ENCODE measurements around the gene ZNF385C.

DNA sequence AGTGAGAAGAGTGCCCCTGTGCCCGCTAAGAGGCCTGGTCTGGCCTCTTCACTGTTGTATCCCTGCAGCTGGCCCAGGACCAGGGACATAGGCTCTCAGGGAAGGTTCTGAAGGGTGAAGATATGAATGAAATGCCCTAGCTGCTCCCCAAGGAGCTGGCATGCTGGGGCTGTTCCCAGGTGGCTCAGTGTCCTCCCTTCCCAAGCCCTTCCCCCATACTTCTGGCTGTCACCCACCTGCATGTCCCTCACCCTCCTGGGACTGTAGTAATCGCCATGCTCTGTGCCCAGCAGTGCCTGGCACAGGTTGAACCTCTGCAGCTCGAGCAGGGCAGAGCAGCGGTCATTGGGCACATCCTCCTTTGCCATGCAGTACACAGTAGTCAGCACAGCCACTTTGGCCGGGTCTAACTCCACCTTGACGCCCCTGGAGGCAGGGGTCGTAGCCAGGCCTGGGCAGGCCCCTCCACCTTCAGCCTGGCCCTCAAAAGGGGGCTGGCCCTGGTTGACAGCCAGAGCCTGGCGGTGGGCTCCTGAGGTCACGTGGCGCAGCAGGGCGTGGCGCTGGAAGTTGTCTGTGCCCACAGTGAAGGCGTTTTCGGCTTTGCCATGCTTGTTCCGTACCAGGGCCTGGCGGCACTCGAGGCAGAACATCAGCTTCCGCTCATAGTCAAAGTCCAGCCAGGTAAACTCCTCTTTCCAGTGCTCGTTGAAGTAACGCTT, 55.5 kb downstream of the ZNF385C start:
- TF ChIP-seq, protein P1, sequence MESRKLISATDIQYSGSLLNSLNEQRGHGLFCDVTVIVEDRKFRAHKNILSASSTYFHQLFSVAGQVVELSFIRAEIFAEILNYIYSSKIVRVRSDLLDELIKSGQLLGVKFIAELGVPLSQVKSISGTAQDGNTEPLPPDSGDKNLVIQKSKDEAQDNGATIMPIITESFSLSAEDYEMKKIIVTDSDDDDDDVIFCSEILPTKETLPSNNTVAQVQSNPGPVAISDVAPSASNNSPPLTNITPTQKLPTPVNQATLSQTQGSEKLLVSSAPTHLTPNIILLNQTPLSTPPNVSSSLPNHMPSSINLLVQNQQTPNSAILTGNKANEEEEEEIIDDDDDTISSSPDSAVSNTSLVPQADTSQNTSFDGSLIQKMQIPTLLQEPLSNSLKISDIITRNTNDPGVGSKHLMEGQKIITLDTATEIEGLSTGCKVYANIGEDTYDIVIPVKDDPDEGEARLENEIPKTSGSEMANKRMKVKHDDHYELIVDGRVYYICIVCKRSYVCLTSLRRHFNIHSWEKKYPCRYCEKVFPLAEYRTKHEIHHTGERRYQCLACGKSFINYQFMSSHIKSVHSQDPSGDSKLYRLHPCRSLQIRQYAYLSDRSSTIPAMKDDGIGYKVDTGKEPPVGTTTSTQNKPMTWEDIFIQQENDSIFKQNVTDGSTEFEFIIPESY (IDR thresholded peaks at IDR 0.05; ENCODE audit: extremely low read depth, insufficient replicate concordance, low read length): no peak
- TF ChIP-seq, protein P2, sequence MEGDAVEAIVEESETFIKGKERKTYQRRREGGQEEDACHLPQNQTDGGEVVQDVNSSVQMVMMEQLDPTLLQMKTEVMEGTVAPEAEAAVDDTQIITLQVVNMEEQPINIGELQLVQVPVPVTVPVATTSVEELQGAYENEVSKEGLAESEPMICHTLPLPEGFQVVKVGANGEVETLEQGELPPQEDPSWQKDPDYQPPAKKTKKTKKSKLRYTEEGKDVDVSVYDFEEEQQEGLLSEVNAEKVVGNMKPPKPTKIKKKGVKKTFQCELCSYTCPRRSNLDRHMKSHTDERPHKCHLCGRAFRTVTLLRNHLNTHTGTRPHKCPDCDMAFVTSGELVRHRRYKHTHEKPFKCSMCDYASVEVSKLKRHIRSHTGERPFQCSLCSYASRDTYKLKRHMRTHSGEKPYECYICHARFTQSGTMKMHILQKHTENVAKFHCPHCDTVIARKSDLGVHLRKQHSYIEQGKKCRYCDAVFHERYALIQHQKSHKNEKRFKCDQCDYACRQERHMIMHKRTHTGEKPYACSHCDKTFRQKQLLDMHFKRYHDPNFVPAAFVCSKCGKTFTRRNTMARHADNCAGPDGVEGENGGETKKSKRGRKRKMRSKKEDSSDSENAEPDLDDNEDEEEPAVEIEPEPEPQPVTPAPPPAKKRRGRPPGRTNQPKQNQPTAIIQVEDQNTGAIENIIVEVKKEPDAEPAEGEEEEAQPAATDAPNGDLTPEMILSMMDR (IDR thresholded peaks at IDR 0.05 in 2 of 3, conservative IDR thresholded peaks at IDR 0.05 in 1 of 3; ENCODE audit: borderline replicate concordance in 1 of 3, insufficient read depth in 1 of 3, low read depth in 2 of 3, low read length in 2 of 3): no peak
- TF ChIP-seq POLR2A (IDR thresholded peaks at IDR 0.05; ENCODE audit: borderline replicate concordance, extremely low read depth, insufficient read depth, insufficient read length): no peak
